Measurements from ENCODE around the gene IMPACT. TPM values are rescaled to one million over a fixed set of nuclear protein-coding genes. Genes with fewer than 3 reads are reported as not detected.

Gene IMPACT
- polyA plus RNA-seq, 2 of the 4 experiments (the other 2 are of a cell fraction), result 10.9 to 27.1 TPM

- WGBS (ENCODE audit: missing lambda C conversion rate), result 45% methylated on average over 7 of the region's 7 CpGs
- Histone ChIP-seq H3K4me3 (no peak overlapping the region), H3K4me2 (no peak overlapping the region), H3K9me3 (no peaks in the 10 kb centered on the region), H3K27ac (no peak overlapping the region), H3K4me1 (no peaks in the 10 kb centered on the region)
- no peak for ATAC-seq
- TF ChIP-seq CBX2 (IDR thresholded peaks at IDR 0.05; ENCODE audit: borderline replicate concordance, low read depth) (no peak), NR3C1 (IDR thresholded peaks at IDR 0.05) (no peak), JUN (IDR thresholded peaks at IDR 0.05) (no peak), HMGXB4 (CRISPR knock-in tag; IDR thresholded peaks at IDR 0.05; ENCODE audit: borderline replicate concordance) (no peak), HOXB13 (CRISPR knock-in tag; IDR thresholded peaks at IDR 0.05; ENCODE audit: low read depth) (no peak), POLR2A (IDR thresholded peaks at IDR 0.05; ENCODE audit: low read length) (no peak)
- CTCF ChIA-PET, result interaction anchor here (2.1 to 2.5 kb wide), 2 partner anchors 12 to 14 kb away, joined by 5 to 7 read pairs; no protein-coding TSS in a partner anchor
- FAIRE-seq, result no peak
- DNase-seq (ENCODE audit: low read depth in 1 of 2, low spot score in 1 of 2), result no peak
- POLR2A ChIA-PET, result no interaction called here
These were observed 76.4 kb downstream of the IMPACT start for GRCh38 chr18:24502667-24503523.

Small RNA genes lying within 50 kb of the gene (small RNA-seq; reads per million reads assigned to genes)
- gene RF00019, result 0 reads per million in 6 experiments

Other genes with a start within 250 kb of the IMPACT start
- 17.6 and 22.1 TPM in 2 replicates for gene OSBPL1A, start 28.8 kb upstream of the IMPACT start, polyA plus RNA-seq (2011; rRNA removed)
- 10.2 to 11.0 TPM (median 10.5 TPM) in 3 replicates for gene OSBPL1A, start 28.8 kb upstream of the IMPACT start, polyA plus RNA-seq (2017; fragmentation: RNase III; extraction: RNeasy Plus Mini Kit Qiagen cat#74134 plus additional on column Dnase treatment)
- gene HRH4, start 34.0 kb downstream of the IMPACT start, polyA plus RNA-seq (2011; rRNA removed), result 0.07 and 0.08 TPM in 2 replicates
- 0.04 to 0.07 TPM (median 0.07 TPM) in 3 replicates for gene HRH4, start 34.0 kb downstream of the IMPACT start, polyA plus RNA-seq (2017; fragmentation: RNase III; extraction: RNeasy Plus Mini Kit Qiagen cat#74134 plus additional on column Dnase treatment)